GM12891 (cell line): Measurements from ENCODE around the gene LAMA2.

Experiments
- PAX5 ChIP-seq: IDR thresholded peaks from 2 replicates; pipeline ENCODE4 v1.6.1; 2011; ENCODE audit warnings: low read length, moderate library complexity, mild to moderate bottlenecking; ENCODE audit not compliant: insufficient read depth, severe bottlenecking
- POLR2A ChIP-seq: IDR thresholded peaks from 2 replicates; pipeline ENCODE4 v1.6.1; 2011; ENCODE audit warnings: low read depth, low read length, control low read depth
- POLR2AphosphoS5 ChIP-seq: IDR thresholded peaks from 2 replicates; pipeline ENCODE4 v1.6.1; 2011; ENCODE audit warnings: low read depth, low read length, control low read depth
- POU2F2 ChIP-seq: IDR thresholded peaks from 2 replicates; pipeline ENCODE4 v1.6.1; 2011; ENCODE audit warnings: low read depth, mild to moderate bottlenecking, control low read depth, low read length, moderate library complexity
- SPI1 ChIP-seq: IDR thresholded peaks from 2 replicates; pipeline ENCODE4 v1.6.1; 2011; ENCODE audit warnings: low read depth, low read length, control low read depth
- TAF1 ChIP-seq: IDR thresholded peaks from 2 replicates; pipeline ENCODE4 v1.6.1; 2011; ENCODE audit warnings: low read depth, low read length, control low read depth

DNA sequence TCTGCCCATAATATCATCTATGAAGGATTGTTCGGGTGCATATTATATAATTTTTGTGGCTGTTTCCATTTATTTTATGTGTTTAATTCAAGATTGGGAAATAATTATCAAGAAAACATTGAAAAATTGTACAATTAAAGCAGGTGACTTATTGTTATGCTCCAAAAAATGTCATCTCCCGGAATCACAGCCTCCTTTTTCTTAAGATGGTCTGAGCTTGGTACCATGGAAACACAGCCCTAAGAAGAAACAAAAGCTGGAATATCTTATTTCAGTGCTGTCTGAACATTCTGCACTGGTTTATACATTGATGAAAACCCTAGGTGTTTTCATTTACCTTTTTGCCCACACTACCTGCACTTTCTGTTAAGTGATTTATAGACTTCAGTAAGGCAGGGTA, 459.9 kb downstream of the LAMA2 start:
- TF ChIP-seq POLR2AphosphoS5, result no peak
- no peak for TF ChIP-seq POLR2A
- no peak for TF ChIP-seq SPI1
- TF ChIP-seq PAX5, result no peak
- TF ChIP-seq TAF1, result no peak
- TF ChIP-seq POU2F2, result no peak
